ENCODE results near the gene TARS3.

The TARS3 gene

DNA sequence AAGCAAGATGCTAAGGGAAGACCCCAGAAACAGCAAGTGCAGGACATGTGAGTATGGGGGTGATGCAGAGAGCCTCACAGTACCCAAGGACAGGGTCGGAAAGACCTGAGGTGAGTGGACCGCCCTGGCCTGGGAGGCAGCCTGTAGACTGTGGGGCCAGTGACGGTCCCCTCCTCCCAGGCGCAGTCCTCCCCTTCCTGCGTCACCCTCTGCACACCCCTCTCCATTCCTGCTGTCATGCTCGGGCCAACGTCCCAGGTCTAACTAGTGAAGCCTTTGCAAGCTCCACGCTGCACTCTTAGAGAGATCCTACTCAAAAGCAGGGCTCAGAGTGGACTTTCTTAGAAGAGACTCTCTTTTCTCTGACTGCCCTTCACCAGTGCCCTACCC lies 113.7 kb downstream of the TARS3 start:
- peaks cover 0 to 5% (median 0%) of the 10 kb centered on the region in 5 experiments for H3K27me3 ChIP-seq (replicated peaks in 2 of 5; ENCODE audit: control insufficient read depth in 4 of 5, insufficient read depth in 5 of 5, low read length in 4 of 5)
- 97% methylated on average over 8 of the region's 8 CpGs for WGBS (ENCODE audit: insufficient coverage)
- no peaks in the 10 kb centered on the region for H3K36me3 ChIP-seq (ENCODE audit: control insufficient read depth in 4 of 4, insufficient read depth in 4 of 4, low read length in 3 of 4)
- H3K4me3 ChIP-seq (ENCODE audit: control insufficient read depth in 1 of 7, extremely low read depth in 1 of 7, insufficient read depth in 4 of 7, low read depth in 2 of 7, low read length in 6 of 7): no peak overlapping the region
- H3K27ac ChIP-seq (ENCODE audit: insufficient read depth in 1 of 2, low read depth in 1 of 2, low read length in 2 of 2, poor library complexity in 1 of 2, severe bottlenecking in 2 of 2): no peak overlapping the region
- DNase-seq: no peak
- ChIA-PET CTCF (interaction anchor here (1.0 kb wide), 1 partner anchor 25 kb away, joined by 4 read pairs; no protein-coding TSS in a partner anchor), POLR2A (no interaction called here)
- H3K4me1 ChIP-seq (ENCODE audit: control extremely low read depth in 1 of 4, control insufficient read depth in 4 of 4, insufficient read depth in 4 of 4, low read length in 3 of 4): peaks cover 0 to 2% (median 0%) of the 10 kb centered on the region in 4 experiments
- H3K9me3 ChIP-seq (ENCODE audit: control extremely low read depth in 1 of 5, control insufficient read depth in 4 of 5, insufficient read depth in 2 of 5, low read depth in 1 of 5, low read length in 4 of 5): no peaks in the 10 kb centered on the region

DNA sequence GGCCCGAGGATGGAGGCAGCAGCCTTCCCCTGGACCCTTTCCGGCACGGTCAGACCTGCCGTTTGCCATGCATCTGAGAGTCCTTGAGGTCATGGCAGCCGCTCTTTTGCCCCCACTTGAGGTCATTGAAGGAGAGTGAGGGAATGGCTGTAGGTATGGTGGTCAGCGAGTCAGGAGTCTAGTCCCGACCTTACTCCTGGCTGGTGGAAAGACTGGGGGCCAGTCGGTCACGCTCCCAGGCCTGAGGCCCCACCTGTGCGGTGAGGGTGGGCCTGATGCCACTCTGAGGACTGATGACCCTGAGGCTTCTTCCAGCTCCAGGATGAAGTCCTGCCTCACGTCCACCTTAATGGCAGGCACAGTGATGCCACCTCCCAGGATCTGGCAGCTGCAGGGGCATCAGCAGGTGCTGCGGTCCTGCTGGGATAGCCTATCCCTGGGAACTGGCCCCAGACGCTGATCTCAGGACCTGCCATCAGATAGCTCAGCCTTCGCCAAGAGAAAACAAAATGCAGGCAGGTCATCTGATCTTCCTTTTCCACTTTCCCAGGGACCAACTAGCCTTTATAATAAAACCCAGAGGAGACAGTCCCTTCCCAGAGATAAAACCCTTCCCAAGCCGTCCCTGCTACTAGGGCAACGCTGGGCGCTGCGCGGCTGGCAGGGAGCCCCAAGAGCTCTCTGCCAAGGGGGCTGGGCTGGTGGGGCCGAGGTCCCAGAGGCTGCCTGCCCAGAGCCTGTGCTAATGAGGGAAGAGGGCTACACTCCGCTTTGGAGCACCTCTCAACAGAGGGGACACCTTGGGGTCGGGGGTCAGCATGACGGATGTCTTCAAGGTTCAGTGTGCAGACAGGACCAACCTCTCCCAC lies 114.3 kb downstream of the TARS3 start:
- no peak overlapping the region for H3K4me3 ChIP-seq (ENCODE audit: control insufficient read depth in 1 of 7, extremely low read depth in 1 of 7, insufficient read depth in 4 of 7, low read depth in 2 of 7, low read length in 6 of 7)
- no peak overlapping the region for H3K27ac ChIP-seq (ENCODE audit: insufficient read depth in 1 of 2, low read depth in 1 of 2, low read length in 2 of 2, poor library complexity in 1 of 2, severe bottlenecking in 2 of 2)
- POLR2A ChIA-PET: interaction anchor here (0.6 kb wide), 1 partner anchor 305 kb away, joined by 3 read pairs; no protein-coding TSS in a partner anchor
- no peak for DNase-seq
- peaks cover 0 to 5% (median 0%) of the 10 kb centered on the region in 5 experiments for H3K27me3 ChIP-seq (replicated peaks in 2 of 5; ENCODE audit: control insufficient read depth in 4 of 5, insufficient read depth in 5 of 5, low read length in 4 of 5)
- peaks cover 0 to 2% (median 0%) of the 10 kb centered on the region in 4 experiments for H3K4me1 ChIP-seq (ENCODE audit: control extremely low read depth in 1 of 4, control insufficient read depth in 4 of 4, insufficient read depth in 4 of 4, low read length in 3 of 4)
- no peaks in the 10 kb centered on the region for H3K36me3 ChIP-seq (ENCODE audit: control insufficient read depth in 4 of 4, insufficient read depth in 4 of 4, low read length in 3 of 4)
- CTCF ChIA-PET: interaction anchor here (1.0 kb wide), 1 partner anchor 13 kb away, joined by 3 read pairs; no protein-coding TSS in a partner anchor
- no peaks in the 10 kb centered on the region for H3K9me3 ChIP-seq (ENCODE audit: control extremely low read depth in 1 of 5, control insufficient read depth in 4 of 5, insufficient read depth in 2 of 5, low read depth in 1 of 5, low read length in 4 of 5)
- 92% methylated on average over 18 of the region's 23 CpGs for WGBS (ENCODE audit: insufficient coverage)

DNA sequence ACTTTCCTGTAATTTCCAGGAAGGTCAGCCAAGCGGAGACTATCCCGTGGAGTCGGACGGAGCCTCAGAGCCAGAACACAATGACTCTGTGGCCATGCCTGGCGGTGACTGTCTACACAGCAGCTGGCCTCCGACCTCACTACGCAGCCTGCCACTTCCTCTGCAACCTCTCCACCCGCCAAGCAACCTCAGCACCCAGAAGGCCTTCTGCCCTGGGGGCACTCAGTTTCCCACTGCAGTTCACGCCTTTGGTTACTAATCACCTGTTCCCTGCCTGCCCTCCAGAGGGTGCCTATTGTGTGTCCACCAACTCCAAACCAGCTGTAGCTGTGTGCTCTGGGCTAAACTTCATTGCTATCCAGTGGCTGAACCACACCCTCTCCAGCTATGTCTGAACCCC lies 116.1 kb downstream of the TARS3 start:
- Histone ChIP-seq H3K36me3 (ENCODE audit: control insufficient read depth in 4 of 4, insufficient read depth in 4 of 4, low read length in 3 of 4) (no peaks in the 10 kb centered on the region), H3K4me1 (ENCODE audit: control extremely low read depth in 1 of 4, control insufficient read depth in 4 of 4, insufficient read depth in 4 of 4, low read length in 3 of 4) (peaks cover 0 to 2% (median 0%) of the 10 kb centered on the region in 4 experiments), H3K27me3 (replicated peaks in 2 of 5; ENCODE audit: control insufficient read depth in 4 of 5, insufficient read depth in 5 of 5, low read length in 4 of 5) (peaks cover 0 to 2% (median 0%) of the 10 kb centered on the region in 5 experiments), H3K9me3 (ENCODE audit: control extremely low read depth in 1 of 5, control insufficient read depth in 4 of 5, insufficient read depth in 2 of 5, low read depth in 1 of 5, low read length in 4 of 5) (peaks cover 0 to 3% (median 1%) of the 10 kb centered on the region in 5 experiments), H3K27ac (ENCODE audit: insufficient read depth in 1 of 2, low read depth in 1 of 2, low read length in 2 of 2, poor library complexity in 1 of 2, severe bottlenecking in 2 of 2) (no peak overlapping the region), H3K4me3 (ENCODE audit: control insufficient read depth in 1 of 7, extremely low read depth in 1 of 7, insufficient read depth in 4 of 7, low read depth in 2 of 7, low read length in 6 of 7) (no peak overlapping the region)
- DNase-seq: no peak
- POLR2A ChIA-PET: no interaction called here
- CTCF ChIA-PET: interaction anchor here (1.0 kb wide), 1 partner anchor 32 kb away, joined by 3 read pairs; no protein-coding TSS in a partner anchor
- 95% methylated on average over 9 of the region's 9 CpGs for WGBS (ENCODE audit: insufficient coverage)

DNA sequence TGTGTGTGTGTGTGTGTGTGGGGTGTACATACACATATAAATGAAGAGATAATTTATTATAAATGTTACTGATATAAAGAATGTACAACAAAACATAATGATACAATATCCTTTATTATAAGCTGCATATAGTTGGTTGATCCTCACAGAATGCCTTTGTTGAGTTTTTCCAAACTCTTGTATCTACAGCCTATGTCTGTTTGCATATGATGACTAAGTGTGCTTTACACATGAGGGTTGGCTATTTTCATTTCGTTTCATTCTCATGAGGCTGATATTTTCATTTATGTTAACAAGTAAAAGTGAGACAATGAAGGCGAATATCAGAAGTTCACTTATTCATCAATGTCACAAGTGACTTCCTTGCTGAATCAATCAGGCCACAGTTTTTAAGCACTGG lies 117.2 kb downstream of the TARS3 start:
- no peak overlapping the region for H3K27ac ChIP-seq (ENCODE audit: insufficient read depth in 1 of 2, low read depth in 1 of 2, low read length in 2 of 2, poor library complexity in 1 of 2, severe bottlenecking in 2 of 2)
- ChIA-PET POLR2A (no interaction called here), CTCF (interaction anchor here (0.9 kb wide), 1 partner anchor 12 kb away, joined by 3 read pairs; no protein-coding TSS in a partner anchor)
- H3K9me3 ChIP-seq (ENCODE audit: control extremely low read depth in 1 of 5, control insufficient read depth in 4 of 5, insufficient read depth in 2 of 5, low read depth in 1 of 5, low read length in 4 of 5): peaks cover 0 to 3% (median 1%) of the 10 kb centered on the region in 5 experiments
- no peaks in the 10 kb centered on the region for H3K36me3 ChIP-seq (ENCODE audit: control insufficient read depth in 4 of 4, insufficient read depth in 4 of 4, low read length in 3 of 4)
- DNase-seq: no peak
- H3K27me3 ChIP-seq (replicated peaks in 2 of 5; ENCODE audit: control insufficient read depth in 4 of 5, insufficient read depth in 5 of 5, low read length in 4 of 5): peaks cover 0 to 2% (median 0%) of the 10 kb centered on the region in 5 experiments
- no peak overlapping the region for H3K4me3 ChIP-seq (ENCODE audit: control insufficient read depth in 1 of 7, extremely low read depth in 1 of 7, insufficient read depth in 4 of 7, low read depth in 2 of 7, low read length in 6 of 7)
- WGBS (ENCODE audit: insufficient coverage): no CpG with 5 or more reads among the region's 2 CpGs
- H3K4me1 ChIP-seq (ENCODE audit: control extremely low read depth in 1 of 4, control insufficient read depth in 4 of 4, insufficient read depth in 4 of 4, low read length in 3 of 4): peaks cover 0 to 2% (median 0%) of the 10 kb centered on the region in 4 experiments

DNA sequence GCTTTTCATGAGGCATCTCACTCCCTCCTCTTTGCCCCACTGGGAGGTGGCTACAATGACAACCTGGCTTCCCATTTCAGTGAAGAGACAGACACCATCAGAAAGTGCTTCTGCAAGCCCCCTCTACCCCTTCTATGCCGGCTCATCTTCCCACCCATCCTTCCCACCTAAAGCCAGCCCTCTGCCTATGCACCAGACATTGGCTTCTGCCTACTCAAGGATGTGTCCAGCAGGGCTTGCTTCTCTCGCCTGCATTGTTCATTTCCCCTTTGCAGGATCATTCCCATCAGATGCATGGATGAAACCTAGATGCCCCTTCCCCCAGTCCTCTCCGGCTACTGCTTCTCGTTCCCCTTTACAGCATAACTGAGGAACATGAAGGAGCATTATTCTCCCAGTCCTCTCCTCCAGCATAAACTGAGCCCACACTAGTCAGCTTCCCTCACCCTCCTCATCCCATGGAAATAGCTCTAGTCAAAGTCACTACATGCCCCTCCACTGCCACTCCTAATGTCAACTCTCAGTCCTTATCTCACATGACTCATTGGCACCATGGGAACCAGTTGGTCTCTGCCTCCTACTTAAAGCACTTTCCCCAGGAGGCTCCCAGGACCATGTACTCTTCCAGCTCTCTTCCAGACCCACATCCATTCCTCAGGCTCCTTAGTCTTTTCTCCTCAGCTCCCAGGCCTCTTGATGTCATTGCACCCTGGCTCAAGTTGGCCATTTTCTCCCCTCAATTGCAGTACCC lies 120.0 kb downstream of the TARS3 start:
- H3K36me3 ChIP-seq (ENCODE audit: control insufficient read depth in 4 of 4, insufficient read depth in 4 of 4, low read length in 3 of 4): no peaks in the 10 kb centered on the region
- WGBS (ENCODE audit: insufficient coverage): 95% methylated on average over 4 of the region's 4 CpGs
- no peak overlapping the region for H3K4me3 ChIP-seq (ENCODE audit: control insufficient read depth in 1 of 7, extremely low read depth in 1 of 7, insufficient read depth in 4 of 7, low read depth in 2 of 7, low read length in 6 of 7)
- peaks cover 0 to 15% (median 4%) of the 10 kb centered on the region in 5 experiments for H3K27me3 ChIP-seq (replicated peaks in 2 of 5; ENCODE audit: control insufficient read depth in 4 of 5, insufficient read depth in 5 of 5, low read length in 4 of 5)
- no peak overlapping the region for H3K27ac ChIP-seq (ENCODE audit: insufficient read depth in 1 of 2, low read depth in 1 of 2, low read length in 2 of 2, poor library complexity in 1 of 2, severe bottlenecking in 2 of 2)
- peaks cover 0 to 3% (median 1%) of the 10 kb centered on the region in 5 experiments for H3K9me3 ChIP-seq (ENCODE audit: control extremely low read depth in 1 of 5, control insufficient read depth in 4 of 5, insufficient read depth in 2 of 5, low read depth in 1 of 5, low read length in 4 of 5)
- POLR2A ChIA-PET: no interaction called here
- CTCF ChIA-PET: no interaction called here
- no peak for DNase-seq
- peaks cover 0 to 2% (median 0%) of the 10 kb centered on the region in 4 experiments for H3K4me1 ChIP-seq (ENCODE audit: control extremely low read depth in 1 of 4, control insufficient read depth in 4 of 4, insufficient read depth in 4 of 4, low read length in 3 of 4)
